Panc1 (cell line): ENCODE results near the gene IKBKG.

ENCODE experiments used
- TCF7L2 ChIP-seq: IDR thresholded peaks from 2 replicates; pipeline ENCODE4 v1.6.1; 2011; ENCODE audit warnings: mild to moderate bottlenecking, low read depth, low read length, inconsistent platforms
- TF ChIP-seq, protein P1 (sequence below): fragments of 450-650 bp; IDR thresholded peaks from 2 replicates; pipeline ENCODE4 v1.5.1; 2017; ENCODE audit warnings: mild to moderate bottlenecking
- TF ChIP-seq, protein P2 (sequence below), 2 experiments: IDR thresholded peaks; 2 replicates each; pipeline ENCODE4 v1.6.1; 2011 to 2012; ENCODE audit warnings: low read depth in 2 of 2, control low read depth in 1 of 2, low read length in 1 of 2, mild to moderate bottlenecking in 1 of 2, moderate library complexity in 1 of 2; ENCODE audit not compliant: insufficient read depth in 1 of 2

DNA sequence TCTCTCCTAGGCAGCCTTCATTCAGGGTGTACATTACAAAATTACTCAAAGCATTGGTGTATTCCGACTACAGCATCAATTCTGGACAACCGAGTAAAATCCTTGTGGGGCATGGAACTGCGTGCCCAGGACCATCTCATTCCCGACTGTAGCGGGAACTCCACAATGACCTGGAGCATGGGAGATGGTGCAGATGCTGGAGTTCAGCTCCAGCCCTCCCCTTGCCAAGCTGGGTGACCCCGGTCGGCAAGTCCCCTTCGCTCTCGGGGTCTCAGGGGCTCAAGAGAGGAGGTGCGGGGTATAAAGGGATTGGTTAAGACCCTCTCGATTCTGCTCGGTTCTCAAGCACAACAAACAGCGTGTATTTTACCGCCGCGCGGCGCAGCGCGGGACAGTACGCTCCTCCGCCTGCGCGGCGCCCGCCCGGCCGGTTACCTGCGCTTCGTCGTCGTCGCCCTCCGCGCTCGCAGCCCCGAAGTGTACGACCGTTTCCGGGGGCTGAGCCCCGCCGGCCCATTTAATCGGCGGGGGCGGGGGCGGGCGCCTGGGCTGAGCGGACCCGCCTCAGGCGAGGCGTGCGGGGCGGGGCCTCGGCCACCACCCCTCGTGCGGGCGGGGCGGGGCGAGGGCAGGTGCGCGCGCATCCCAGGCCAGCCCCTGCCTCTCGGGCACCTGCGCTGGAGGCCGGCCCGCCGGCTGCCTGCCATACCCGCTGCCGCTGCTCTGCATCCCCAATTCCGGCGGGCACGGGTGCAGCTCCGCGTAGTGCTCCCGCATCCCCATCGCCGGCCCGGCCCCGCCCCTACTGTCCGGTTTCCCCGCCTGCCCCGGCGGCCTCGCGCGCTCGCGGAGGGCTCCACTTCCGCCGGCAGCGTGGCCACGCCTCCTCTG is 821 bp upstream of the IKBKG start, which contains the start of gene G6PD:
- TF ChIP-seq, protein P1, sequence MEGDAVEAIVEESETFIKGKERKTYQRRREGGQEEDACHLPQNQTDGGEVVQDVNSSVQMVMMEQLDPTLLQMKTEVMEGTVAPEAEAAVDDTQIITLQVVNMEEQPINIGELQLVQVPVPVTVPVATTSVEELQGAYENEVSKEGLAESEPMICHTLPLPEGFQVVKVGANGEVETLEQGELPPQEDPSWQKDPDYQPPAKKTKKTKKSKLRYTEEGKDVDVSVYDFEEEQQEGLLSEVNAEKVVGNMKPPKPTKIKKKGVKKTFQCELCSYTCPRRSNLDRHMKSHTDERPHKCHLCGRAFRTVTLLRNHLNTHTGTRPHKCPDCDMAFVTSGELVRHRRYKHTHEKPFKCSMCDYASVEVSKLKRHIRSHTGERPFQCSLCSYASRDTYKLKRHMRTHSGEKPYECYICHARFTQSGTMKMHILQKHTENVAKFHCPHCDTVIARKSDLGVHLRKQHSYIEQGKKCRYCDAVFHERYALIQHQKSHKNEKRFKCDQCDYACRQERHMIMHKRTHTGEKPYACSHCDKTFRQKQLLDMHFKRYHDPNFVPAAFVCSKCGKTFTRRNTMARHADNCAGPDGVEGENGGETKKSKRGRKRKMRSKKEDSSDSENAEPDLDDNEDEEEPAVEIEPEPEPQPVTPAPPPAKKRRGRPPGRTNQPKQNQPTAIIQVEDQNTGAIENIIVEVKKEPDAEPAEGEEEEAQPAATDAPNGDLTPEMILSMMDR: no peak
- TF ChIP-seq, protein P2, sequence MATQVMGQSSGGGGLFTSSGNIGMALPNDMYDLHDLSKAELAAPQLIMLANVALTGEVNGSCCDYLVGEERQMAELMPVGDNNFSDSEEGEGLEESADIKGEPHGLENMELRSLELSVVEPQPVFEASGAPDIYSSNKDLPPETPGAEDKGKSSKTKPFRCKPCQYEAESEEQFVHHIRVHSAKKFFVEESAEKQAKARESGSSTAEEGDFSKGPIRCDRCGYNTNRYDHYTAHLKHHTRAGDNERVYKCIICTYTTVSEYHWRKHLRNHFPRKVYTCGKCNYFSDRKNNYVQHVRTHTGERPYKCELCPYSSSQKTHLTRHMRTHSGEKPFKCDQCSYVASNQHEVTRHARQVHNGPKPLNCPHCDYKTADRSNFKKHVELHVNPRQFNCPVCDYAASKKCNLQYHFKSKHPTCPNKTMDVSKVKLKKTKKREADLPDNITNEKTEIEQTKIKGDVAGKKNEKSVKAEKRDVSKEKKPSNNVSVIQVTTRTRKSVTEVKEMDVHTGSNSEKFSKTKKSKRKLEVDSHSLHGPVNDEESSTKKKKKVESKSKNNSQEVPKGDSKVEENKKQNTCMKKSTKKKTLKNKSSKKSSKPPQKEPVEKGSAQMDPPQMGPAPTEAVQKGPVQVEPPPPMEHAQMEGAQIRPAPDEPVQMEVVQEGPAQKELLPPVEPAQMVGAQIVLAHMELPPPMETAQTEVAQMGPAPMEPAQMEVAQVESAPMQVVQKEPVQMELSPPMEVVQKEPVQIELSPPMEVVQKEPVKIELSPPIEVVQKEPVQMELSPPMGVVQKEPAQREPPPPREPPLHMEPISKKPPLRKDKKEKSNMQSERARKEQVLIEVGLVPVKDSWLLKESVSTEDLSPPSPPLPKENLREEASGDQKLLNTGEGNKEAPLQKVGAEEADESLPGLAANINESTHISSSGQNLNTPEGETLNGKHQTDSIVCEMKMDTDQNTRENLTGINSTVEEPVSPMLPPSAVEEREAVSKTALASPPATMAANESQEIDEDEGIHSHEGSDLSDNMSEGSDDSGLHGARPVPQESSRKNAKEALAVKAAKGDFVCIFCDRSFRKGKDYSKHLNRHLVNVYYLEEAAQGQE (IDR thresholded peaks at IDR 0.05; ENCODE audit: insufficient read depth in 1 of 2, low read depth in 2 of 2, low read length in 1 of 2): no peak
- no peak for TF ChIP-seq TCF7L2
